Liver (tissue), 9 donors: Measurements from ENCODE around the gene PCSK6. TPM values are rescaled to one million over a fixed set of nuclear protein-coding genes. Genes with fewer than 3 reads are reported as not detected.

Experiments
- DNase-seq: peaks from one replicate; pipeline ENCODE4 v3.0.0-alpha.2; 2017; ENCODE audit warnings: low spot score
- H3K27ac ChIP-seq, 2 donors: one replicate each; pipeline ENCODE4 v1.7.0; 2013; ENCODE audit warnings: inconsistent platforms in 2 of 2, low read length in 2 of 2, control low read depth in 1 of 2, low read depth in 1 of 2, mild to moderate bottlenecking in 1 of 2
- H3K27me3 ChIP-seq, 4 donors: one replicate each; pipeline versions ENCODE4 v1.6.1 to v1.7.0; 2013; ENCODE audit warnings: low read length in 3 of 4, inconsistent platforms in 1 of 4, mild to moderate bottlenecking in 1 of 4, moderate library complexity in 1 of 4; ENCODE audit not compliant: control insufficient read depth in 4 of 4, insufficient read depth in 4 of 4
- H3K36me3 ChIP-seq, 4 donors: one replicate each; pipeline versions ENCODE4 v1.6.1 to v1.7.0; 2013; ENCODE audit warnings: low read length in 3 of 4, mild to moderate bottlenecking in 3 of 4, low read depth in 1 of 4, moderate library complexity in 1 of 4; ENCODE audit not compliant: control insufficient read depth in 4 of 4, insufficient read depth in 3 of 4
- H3K4me1 ChIP-seq, 4 donors: one replicate each; pipeline versions ENCODE4 v1.6.1 to v1.7.0; 2013; ENCODE audit warnings: low read length in 3 of 4, mild to moderate bottlenecking in 3 of 4, moderate library complexity in 1 of 4; ENCODE audit not compliant: control insufficient read depth in 4 of 4, insufficient read depth in 4 of 4
- H3K4me3 ChIP-seq, 3 donors: one replicate each; pipeline versions ENCODE4 v1.6.1 to v1.7.0; 2013; ENCODE audit warnings: low read length in 3 of 3, control low read depth in 1 of 3, low read depth in 1 of 3, mild to moderate bottlenecking in 1 of 3
- H3K9ac ChIP-seq, 2 donors: one replicate each; pipeline ENCODE4 v1.7.0; 2013; ENCODE audit warnings: low read length in 2 of 2, mild to moderate bottlenecking in 2 of 2, moderate library complexity in 2 of 2, control low read depth in 1 of 2, low read depth in 1 of 2
- H3K9me3 ChIP-seq, 4 donors: one replicate each; pipeline versions ENCODE4 v1.6.1 to v1.7.0; 2013; ENCODE audit warnings: low read length in 3 of 4; ENCODE audit not compliant: control insufficient read depth in 4 of 4
- EGR1 ChIP-seq, 2 donors: IDR thresholded peaks; 2 replicates each; pipeline ENCODE4 v1.6.1; 2016 to 2018; ENCODE audit warnings: antibody characterized with exemption in 2 of 2, low read depth in 2 of 2
- FOXA1 ChIP-seq: IDR thresholded peaks from 2 replicates; pipeline ENCODE4 v1.6.1; 2016; ENCODE audit warnings: antibody characterized with exemption
- FOXA2 ChIP-seq: IDR thresholded peaks from 2 replicates; pipeline ENCODE4 v1.6.1; 2016; ENCODE audit warnings: antibody characterized with exemption
- GABPA ChIP-seq, 2 donors: IDR thresholded peaks in 1 of 2; conservative IDR thresholded peaks in 1 of 2; 2 replicates each; pipeline ENCODE4 v1.6.1; 2016; ENCODE audit warnings: antibody characterized with exemption in 2 of 2, mild to moderate bottlenecking in 1 of 2, moderate library complexity in 1 of 2
- HNF4A ChIP-seq, 2 donors: conservative IDR thresholded peaks; 2 replicates each; pipeline ENCODE4 v1.6.1; 2016; ENCODE audit warnings: antibody characterized with exemption in 2 of 2, mild to moderate bottlenecking in 2 of 2
- HNF4G ChIP-seq: IDR thresholded peaks from 2 replicates; pipeline ENCODE4 v1.6.1; 2016; ENCODE audit warnings: antibody characterized with exemption
- JUND ChIP-seq, 2 donors: IDR thresholded peaks; 2 replicates each; pipeline ENCODE4 v1.6.1; 2016; ENCODE audit warnings: antibody characterized with exemption in 2 of 2
- NR2F2 ChIP-seq: IDR thresholded peaks from 2 replicates; pipeline ENCODE4 v1.6.1; 2016; ENCODE audit warnings: antibody characterized with exemption
- RAD21 ChIP-seq, 2 donors: IDR thresholded peaks; 2 replicates each; pipeline ENCODE4 v1.6.1; 2016; ENCODE audit warnings: antibody characterized with exemption in 2 of 2, mild to moderate bottlenecking in 2 of 2
- RXRA ChIP-seq, 2 donors: IDR thresholded peaks; 2 replicates each; pipeline ENCODE4 v1.6.1; 2017 to 2018; ENCODE audit warnings: antibody characterized with exemption in 2 of 2, mild to moderate bottlenecking in 1 of 2
- SP1 ChIP-seq: IDR thresholded peaks from 2 replicates; pipeline ENCODE4 v1.6.1; 2018; ENCODE audit warnings: antibody characterized with exemption, mild to moderate bottlenecking
- TAF1 ChIP-seq: conservative IDR thresholded peaks from 2 replicates; pipeline ENCODE4 v1.6.1; 2016; ENCODE audit warnings: antibody characterized with exemption, mild to moderate bottlenecking
- YY1 ChIP-seq: IDR thresholded peaks from 2 replicates; pipeline ENCODE4 v1.6.1; 2016; ENCODE audit warnings: antibody characterized with exemption, mild to moderate bottlenecking
- WGBS: extraction: QIAGEN DNeasy Blood & Tissue Kit; methylation state at CpG from one replicate; pipeline ENCODE4 v1.1.7; 2013; 5-methylcytosine and 5-hydroxymethylcytosine counted together
- polyA plus RNA-seq, 2 donors: library from polyadenylated mRNA; stranded (reverse) in 1 of 2; unstranded in 1 of 2; fragments of 200-250 nt in 1 of 2; fragments of >200 nt in 1 of 2; fragmentation: Nextera tagmentation in 1 of 2; extraction: Ambion mirVana in 1 of 2; gene quantifications; one replicate each; pipeline versions ENCODE4 v1.2.1 to v1.2.3, GENCODE V29; 2013 to 2015
- total RNA-seq, 2 donors: library from RNA; depleted of rRNA; stranded (reverse); fragments of >200 nt; gene quantifications; one replicate each; pipeline ENCODE4 v1.2.3, GENCODE V29; 2014
- TF ChIP-seq, protein P1 (sequence below): IDR thresholded peaks from 2 replicates; pipeline ENCODE4 v1.6.1; 2016; ENCODE audit warnings: antibody characterized with exemption
- TF ChIP-seq, protein P2 (sequence below): IDR thresholded peaks from 2 replicates; pipeline ENCODE4 v1.6.1; 2016; ENCODE audit warnings: antibody characterized with exemption, mild to moderate bottlenecking
- TF ChIP-seq, protein P3 (sequence below): fragments of 150-350 bp; IDR thresholded peaks from 2 replicates; pipeline ENCODE4 v1.5.1; 2017; ENCODE audit warnings: improper control_type of control experiment, low read depth, low read length; ENCODE audit not compliant: missing input control
- TF ChIP-seq, protein P4 (sequence below): IDR thresholded peaks from 2 replicates; pipeline ENCODE4 v1.6.1; 2016; ENCODE audit warnings: antibody characterized with exemption
- TF ChIP-seq, protein P5 (sequence below): IDR thresholded peaks from 2 replicates; pipeline ENCODE4 v1.6.1; 2016; ENCODE audit warnings: antibody characterized with exemption
- donor health status: healthy.
- donor health status: healthy.
- donor health status: healthy.
- donor health status: healthy.
- donor health status: healthy.

The PCSK6 gene
- total and polyA plus RNA-seq, 4 donors: 94.8 to 398 (median 168) TPM

DNA sequence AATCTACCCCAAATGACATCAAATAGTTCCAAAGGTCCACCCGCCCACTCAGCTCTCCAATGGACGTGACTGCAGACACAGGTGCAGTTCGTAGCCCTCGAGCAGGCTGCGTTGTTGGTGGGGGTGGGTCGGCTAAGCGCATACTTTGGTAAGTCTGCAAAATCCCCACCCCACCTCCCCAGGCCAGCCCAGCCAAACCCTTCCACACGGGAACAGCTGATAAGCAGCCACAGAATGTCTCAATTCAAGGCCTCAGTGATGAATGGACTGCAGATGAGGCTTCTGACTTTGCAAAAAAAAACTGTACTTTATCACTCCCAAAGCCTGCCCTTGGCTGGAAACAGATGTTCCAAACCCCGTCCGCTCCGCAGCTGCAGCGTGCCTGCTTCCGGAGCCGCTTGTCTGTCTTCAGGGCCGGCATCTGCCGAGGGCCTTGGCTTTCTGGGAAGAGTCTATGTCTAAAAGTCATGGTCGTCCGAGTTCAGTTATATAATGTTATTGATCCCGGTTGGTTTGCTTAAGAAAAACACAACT, 38.2 kb downstream of the PCSK6 start:
- 14% methylated on average over 19 of the region's 19 CpGs for WGBS
- H3K27ac ChIP-seq: peak overlapping the region; percentile 81 to 91
- H3K27me3 ChIP-seq: no peaks in the 10 kb centered on the region
- no peaks in the 10 kb centered on the region for H3K9me3 ChIP-seq
- H3K4me3 ChIP-seq: no peak overlapping the region
- peak overlapping the region; percentile 4 to 94 for H3K9ac ChIP-seq
- H3K36me3 ChIP-seq: no peaks in the 10 kb centered on the region
- H3K4me1 ChIP-seq: peaks cover 26 to 94% (median 68%) of the 10 kb centered on the region in 4 donors
- TF ChIP-seq GABPA (IDR thresholded peaks at IDR 0.05 in 1 of 2, conservative IDR thresholded peaks at IDR 0.05 in 1 of 2) (peak in 1 of 2 donors; percentile 28), HNF4G (no peak), FOXA2 (no peak), YY1 (peak; percentile 82), NR2F2 (peak; percentile 46), HNF4A (conservative IDR thresholded peaks at IDR 0.05) (peak; percentile 76 to 89), JUND (IDR thresholded peaks at IDR 0.05) (peak in 1 of 2 donors; percentile 72), SP1 (peak; percentile 84), RXRA (IDR thresholded peaks at IDR 0.05) (peak; percentile 47 to 93), FOXA1 (no peak), RAD21 (IDR thresholded peaks at IDR 0.05) (peak in 1 of 2 donors; percentile 42), EGR1 (IDR thresholded peaks at IDR 0.05; ENCODE audit: low read depth in 2 of 2) (peak; percentile 93 to 99), TAF1 (peak; percentile 21)
- TF ChIP-seq, protein P1, sequence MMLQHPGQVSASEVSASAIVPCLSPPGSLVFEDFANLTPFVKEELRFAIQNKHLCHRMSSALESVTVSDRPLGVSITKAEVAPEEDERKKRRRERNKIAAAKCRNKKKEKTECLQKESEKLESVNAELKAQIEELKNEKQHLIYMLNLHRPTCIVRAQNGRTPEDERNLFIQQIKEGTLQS: no peak
- TF ChIP-seq, protein P2, sequence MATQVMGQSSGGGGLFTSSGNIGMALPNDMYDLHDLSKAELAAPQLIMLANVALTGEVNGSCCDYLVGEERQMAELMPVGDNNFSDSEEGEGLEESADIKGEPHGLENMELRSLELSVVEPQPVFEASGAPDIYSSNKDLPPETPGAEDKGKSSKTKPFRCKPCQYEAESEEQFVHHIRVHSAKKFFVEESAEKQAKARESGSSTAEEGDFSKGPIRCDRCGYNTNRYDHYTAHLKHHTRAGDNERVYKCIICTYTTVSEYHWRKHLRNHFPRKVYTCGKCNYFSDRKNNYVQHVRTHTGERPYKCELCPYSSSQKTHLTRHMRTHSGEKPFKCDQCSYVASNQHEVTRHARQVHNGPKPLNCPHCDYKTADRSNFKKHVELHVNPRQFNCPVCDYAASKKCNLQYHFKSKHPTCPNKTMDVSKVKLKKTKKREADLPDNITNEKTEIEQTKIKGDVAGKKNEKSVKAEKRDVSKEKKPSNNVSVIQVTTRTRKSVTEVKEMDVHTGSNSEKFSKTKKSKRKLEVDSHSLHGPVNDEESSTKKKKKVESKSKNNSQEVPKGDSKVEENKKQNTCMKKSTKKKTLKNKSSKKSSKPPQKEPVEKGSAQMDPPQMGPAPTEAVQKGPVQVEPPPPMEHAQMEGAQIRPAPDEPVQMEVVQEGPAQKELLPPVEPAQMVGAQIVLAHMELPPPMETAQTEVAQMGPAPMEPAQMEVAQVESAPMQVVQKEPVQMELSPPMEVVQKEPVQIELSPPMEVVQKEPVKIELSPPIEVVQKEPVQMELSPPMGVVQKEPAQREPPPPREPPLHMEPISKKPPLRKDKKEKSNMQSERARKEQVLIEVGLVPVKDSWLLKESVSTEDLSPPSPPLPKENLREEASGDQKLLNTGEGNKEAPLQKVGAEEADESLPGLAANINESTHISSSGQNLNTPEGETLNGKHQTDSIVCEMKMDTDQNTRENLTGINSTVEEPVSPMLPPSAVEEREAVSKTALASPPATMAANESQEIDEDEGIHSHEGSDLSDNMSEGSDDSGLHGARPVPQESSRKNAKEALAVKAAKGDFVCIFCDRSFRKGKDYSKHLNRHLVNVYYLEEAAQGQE: peak; percentile 91
- TF ChIP-seq, protein P3, sequence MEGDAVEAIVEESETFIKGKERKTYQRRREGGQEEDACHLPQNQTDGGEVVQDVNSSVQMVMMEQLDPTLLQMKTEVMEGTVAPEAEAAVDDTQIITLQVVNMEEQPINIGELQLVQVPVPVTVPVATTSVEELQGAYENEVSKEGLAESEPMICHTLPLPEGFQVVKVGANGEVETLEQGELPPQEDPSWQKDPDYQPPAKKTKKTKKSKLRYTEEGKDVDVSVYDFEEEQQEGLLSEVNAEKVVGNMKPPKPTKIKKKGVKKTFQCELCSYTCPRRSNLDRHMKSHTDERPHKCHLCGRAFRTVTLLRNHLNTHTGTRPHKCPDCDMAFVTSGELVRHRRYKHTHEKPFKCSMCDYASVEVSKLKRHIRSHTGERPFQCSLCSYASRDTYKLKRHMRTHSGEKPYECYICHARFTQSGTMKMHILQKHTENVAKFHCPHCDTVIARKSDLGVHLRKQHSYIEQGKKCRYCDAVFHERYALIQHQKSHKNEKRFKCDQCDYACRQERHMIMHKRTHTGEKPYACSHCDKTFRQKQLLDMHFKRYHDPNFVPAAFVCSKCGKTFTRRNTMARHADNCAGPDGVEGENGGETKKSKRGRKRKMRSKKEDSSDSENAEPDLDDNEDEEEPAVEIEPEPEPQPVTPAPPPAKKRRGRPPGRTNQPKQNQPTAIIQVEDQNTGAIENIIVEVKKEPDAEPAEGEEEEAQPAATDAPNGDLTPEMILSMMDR: no peak
- TF ChIP-seq, protein P4, sequence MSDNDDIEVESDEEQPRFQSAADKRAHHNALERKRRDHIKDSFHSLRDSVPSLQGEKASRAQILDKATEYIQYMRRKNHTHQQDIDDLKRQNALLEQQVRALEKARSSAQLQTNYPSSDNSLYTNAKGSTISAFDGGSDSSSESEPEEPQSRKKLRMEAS: peak; percentile 51
- TF ChIP-seq, protein P5, sequence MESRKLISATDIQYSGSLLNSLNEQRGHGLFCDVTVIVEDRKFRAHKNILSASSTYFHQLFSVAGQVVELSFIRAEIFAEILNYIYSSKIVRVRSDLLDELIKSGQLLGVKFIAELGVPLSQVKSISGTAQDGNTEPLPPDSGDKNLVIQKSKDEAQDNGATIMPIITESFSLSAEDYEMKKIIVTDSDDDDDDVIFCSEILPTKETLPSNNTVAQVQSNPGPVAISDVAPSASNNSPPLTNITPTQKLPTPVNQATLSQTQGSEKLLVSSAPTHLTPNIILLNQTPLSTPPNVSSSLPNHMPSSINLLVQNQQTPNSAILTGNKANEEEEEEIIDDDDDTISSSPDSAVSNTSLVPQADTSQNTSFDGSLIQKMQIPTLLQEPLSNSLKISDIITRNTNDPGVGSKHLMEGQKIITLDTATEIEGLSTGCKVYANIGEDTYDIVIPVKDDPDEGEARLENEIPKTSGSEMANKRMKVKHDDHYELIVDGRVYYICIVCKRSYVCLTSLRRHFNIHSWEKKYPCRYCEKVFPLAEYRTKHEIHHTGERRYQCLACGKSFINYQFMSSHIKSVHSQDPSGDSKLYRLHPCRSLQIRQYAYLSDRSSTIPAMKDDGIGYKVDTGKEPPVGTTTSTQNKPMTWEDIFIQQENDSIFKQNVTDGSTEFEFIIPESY: no peak
- DNase-seq: peak; percentile 84
